ENCODE measurements around the gene PLCL2. TPM values are rescaled to one million over a fixed set of nuclear protein-coding genes. Genes with fewer than 3 reads are reported as not detected.

PLCL2 gene
- total RNA-seq, 1 experiment from 2014 or later, result 32.1 TPM

DNA sequence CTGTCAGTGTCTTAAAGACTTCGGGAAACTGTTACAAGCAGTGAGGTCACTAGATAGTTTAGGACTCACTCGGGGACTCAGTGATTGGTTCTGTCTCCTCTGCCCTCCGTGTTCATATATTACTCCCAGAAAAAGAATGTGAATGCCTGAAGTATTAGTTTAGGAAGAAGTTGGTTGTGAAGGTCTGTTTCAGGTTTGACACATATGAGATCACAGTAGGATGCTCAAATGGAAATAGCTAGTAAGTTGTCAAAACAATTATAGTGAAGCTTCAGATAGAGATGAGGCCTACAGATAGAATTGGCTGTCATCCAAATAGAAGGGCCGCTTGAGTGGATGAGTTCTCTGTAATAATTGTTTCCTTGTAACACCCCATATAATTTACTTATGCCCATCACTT, 172.6 kb downstream of the PLCL2 start:
- Histone ChIP-seq H4K8ac (replicated peaks; ENCODE audit: insufficient read length, low read depth, low read length) (no peak overlapping the region), H4K20me1 (ENCODE audit: control insufficient read depth, insufficient read depth, insufficient read length) (no peaks in the 10 kb centered on the region), H2BK5ac (ENCODE audit: insufficient read length, low read length) (no peak overlapping the region), H2BK15ac (ENCODE audit: low read depth, low read length) (no peak overlapping the region), H3K27ac (ENCODE audit: insufficient read length, low read depth, low read length) (no peak overlapping the region), H3T11ph (ENCODE audit: low read length) (no peak overlapping the region), H3K9ac (ENCODE audit: extremely low read depth, insufficient read length, low read length) (no peak overlapping the region), H3K4me2 (ENCODE audit: insufficient read depth, insufficient read length, low read length) (no peak overlapping the region), H2BK20ac (ENCODE audit: low read depth, low read length, poor library complexity, severe bottlenecking) (no peak overlapping the region), H4K91ac (ENCODE audit: insufficient read length, low read depth, low read length) (no peak overlapping the region), H2AK5ac (ENCODE audit: insufficient read length, low read length) (no peak overlapping the region), H3K18ac (ENCODE audit: insufficient read length, low read depth, low read length) (no peak overlapping the region), H3K79me2 (ENCODE audit: insufficient read depth, low read length) (no peaks in the 10 kb centered on the region), H2AFZ (ENCODE audit: low read length) (no peak overlapping the region), H3K23me2 (ENCODE audit: insufficient read length, low read depth, low read length, poor library complexity, severe bottlenecking) (no peaks in the 10 kb centered on the region), H2BK120ac (ENCODE audit: low read depth, low read length, poor library complexity, severe bottlenecking) (no peak overlapping the region), H3K14ac (ENCODE audit: insufficient read depth, low read length) (no peak overlapping the region), H3K4me1 (ENCODE audit: insufficient read depth, low read length) (no peaks in the 10 kb centered on the region), H3K27me3 (ENCODE audit: insufficient read depth, low read length) (no peaks in the 10 kb centered on the region), H3K4ac (ENCODE audit: low read depth, low read length) (no peak overlapping the region), H3K56ac (ENCODE audit: insufficient read length, low read depth, low read length) (no peak overlapping the region), H3K23ac (ENCODE audit: insufficient read length, low read depth, low read length) (no peak overlapping the region), H4K5ac (ENCODE audit: insufficient read length, low read depth, low read length) (no peak overlapping the region), H2BK12ac (ENCODE audit: insufficient read length, low read depth, low read length) (no peak overlapping the region), H3K79me1 (ENCODE audit: insufficient read depth, low read depth, low read length, poor library complexity, severe bottlenecking) (no peaks in the 10 kb centered on the region), H3K9me3 (ENCODE audit: control insufficient read depth, low read depth, low read length) (no peaks in the 10 kb centered on the region)
- peaks cover 15 to 21% of the 10 kb centered on the region in 2 experiments for H3K4me1 Mint-ChIP-seq
- H3K27me3 Mint-ChIP-seq (ENCODE audit: low read depth), result no peaks in the 10 kb centered on the region
- no peak for DNase-seq
- no peak overlapping the region; a peak in 1 of 7 replicates for H3K27ac Mint-ChIP-seq
- TF ChIP-seq, protein P1, sequence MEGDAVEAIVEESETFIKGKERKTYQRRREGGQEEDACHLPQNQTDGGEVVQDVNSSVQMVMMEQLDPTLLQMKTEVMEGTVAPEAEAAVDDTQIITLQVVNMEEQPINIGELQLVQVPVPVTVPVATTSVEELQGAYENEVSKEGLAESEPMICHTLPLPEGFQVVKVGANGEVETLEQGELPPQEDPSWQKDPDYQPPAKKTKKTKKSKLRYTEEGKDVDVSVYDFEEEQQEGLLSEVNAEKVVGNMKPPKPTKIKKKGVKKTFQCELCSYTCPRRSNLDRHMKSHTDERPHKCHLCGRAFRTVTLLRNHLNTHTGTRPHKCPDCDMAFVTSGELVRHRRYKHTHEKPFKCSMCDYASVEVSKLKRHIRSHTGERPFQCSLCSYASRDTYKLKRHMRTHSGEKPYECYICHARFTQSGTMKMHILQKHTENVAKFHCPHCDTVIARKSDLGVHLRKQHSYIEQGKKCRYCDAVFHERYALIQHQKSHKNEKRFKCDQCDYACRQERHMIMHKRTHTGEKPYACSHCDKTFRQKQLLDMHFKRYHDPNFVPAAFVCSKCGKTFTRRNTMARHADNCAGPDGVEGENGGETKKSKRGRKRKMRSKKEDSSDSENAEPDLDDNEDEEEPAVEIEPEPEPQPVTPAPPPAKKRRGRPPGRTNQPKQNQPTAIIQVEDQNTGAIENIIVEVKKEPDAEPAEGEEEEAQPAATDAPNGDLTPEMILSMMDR (conservative IDR thresholded peaks at IDR 0.05), result no peak
- peaks cover 0 to 7% of the 10 kb centered on the region in 2 experiments; a peak in 3 of 5 replicates for H3K9me3 Mint-ChIP-seq
- H3K36me3 Mint-ChIP-seq (ENCODE audit: insufficient read depth in 1 of 3, low read depth in 3 of 3), result peaks cover 2 to 20% (median 10%) of the 10 kb centered on the region in 3 experiments; a peak in 5 of 7 replicates
- no CpG with 5 or more reads among the region's 4 CpGs for WGBS (ENCODE audit: extremely low coverage, insufficient read length, low lambda C conversion rate)
- H3K4me3 Mint-ChIP-seq, result no peak overlapping the region
